Coronary artery (tissue), 2 donors: ENCODE data around the gene SLC16A10.

Experiments
- DNase-seq: peaks from one replicate; pipeline ENCODE4 v3.0.0-alpha.2; 2017; ENCODE audit warnings: low spot score
- H3K27ac ChIP-seq, 2 donors: fragments of 200-600 bp; sonication (generic); one replicate each; pipeline ENCODE4 v1.5.1; 2016 to 2019
- H3K4me3 ChIP-seq: fragments of 200-600 bp; sonication (generic); 2 replicates; pipeline ENCODE4 v1.5.1; 2016; ENCODE audit warnings: mild to moderate bottlenecking, moderate library complexity
- CTCF ChIP-seq: fragments of 200-600 bp; sonication (generic); IDR thresholded peaks from one replicate; pipeline ENCODE4 v1.5.1; 2019; ENCODE audit warnings: antibody characterized with exemption

The SLC16A10 gene

GRCh38 chr6:111220383-111221031, 133.2 kb downstream of the SLC16A10 start:
- DNase-seq: no peak
- Histone ChIP-seq H3K4me3 (no peak overlapping the region), H3K27ac (no peak overlapping the region)
- no peak for TF ChIP-seq CTCF

GRCh38 chr6:111221804-111222203, 134.5 kb downstream of the SLC16A10 start:
- TF ChIP-seq CTCF: no peak
- DNase-seq: no peak
- Histone ChIP-seq H3K4me3 (no peak overlapping the region), H3K27ac (no peak overlapping the region)

- Histone ChIP-seq H3K4me3 (no peak overlapping the region), H3K27ac (peak overlapping the region in 1 of 2 donors; percentile 21)
- no peak for TF ChIP-seq CTCF
- DNase-seq: no peak
These were observed 135.0 kb downstream of the SLC16A10 start for GRCh38 chr6:111222341-111222740.

GRCh38 chr6:111228094-111228493, 140.8 kb downstream of the SLC16A10 start:
- DNase-seq: no peak
- Histone ChIP-seq H3K27ac (peak overlapping the region; percentile 24 to 57), H3K4me3 (no peak overlapping the region)
- TF ChIP-seq CTCF: no peak

GRCh38 chr6:111230351-111231089, 143.2 kb downstream of the SLC16A10 start:
- no peak overlapping the region for H3K27ac ChIP-seq
- DNase-seq: no peak
- no peak for TF ChIP-seq CTCF
- no peak overlapping the region for H3K4me3 ChIP-seq

- TF ChIP-seq CTCF: no peak
- H3K27ac ChIP-seq: no peak overlapping the region
- no peak overlapping the region for H3K4me3 ChIP-seq
- DNase-seq: no peak
These were observed 143.8 kb downstream of the SLC16A10 start for GRCh38 chr6:111231090-111231459.

- DNase-seq: no peak
- Histone ChIP-seq H3K4me3 (no peak overlapping the region), H3K27ac (no peak overlapping the region)
- TF ChIP-seq CTCF: no peak
These were observed 150.5 kb downstream of the SLC16A10 start for GRCh38 chr6:111237852-111238251.
